COR-L47 (cell line): ENCODE results near the gene HGFAC.
"Not testable (repeated sequence)": the region's sequence is repeated elsewhere in the genome, so short reads cannot be mapped to it uniquely, and the experiment has no call there.

Experiments used
- DNase-seq: peaks from one replicate; lab custom pipeline; 2025; lab: John Stamatoyannopoulos, UW

The HGFAC gene

GRCh38 chr4:3411190-3411589 lies 30.6 kb upstream of the HGFAC start:
- not testable (repeated sequence) for DNase-seq

GRCh38 chr4:3411676-3412075 lies 30.1 kb upstream of the HGFAC start:
- no peak for DNase-seq

GRCh38 chr4:3412257-3413020 lies 29.3 kb upstream of the HGFAC start:
- DNase-seq: no peak

- DNase-seq: no peak
Observed at GRCh38 chr4:3413217-3413671, 28.5 kb upstream of the HGFAC start.

GRCh38 chr4:3413675-3414420 lies 27.9 kb upstream of the HGFAC start:
- DNase-seq: no peak

GRCh38 chr4:3414421-3415279 lies 27.1 kb upstream of the HGFAC start:
- no peak for DNase-seq

GRCh38 chr4:3415471-3416141 lies 26.2 kb upstream of the HGFAC start:
- no peak for DNase-seq

GRCh38 chr4:3416270-3416669 lies 25.5 kb upstream of the HGFAC start:
- no peak for DNase-seq

GRCh38 chr4:3416821-3417221 lies 24.9 kb upstream of the HGFAC start:
- no peak for DNase-seq

GRCh38 chr4:3417448-3417847 lies 24.3 kb upstream of the HGFAC start:
- no peak for DNase-seq

GRCh38 chr4:3418029-3418762 lies 23.6 kb upstream of the HGFAC start:
- peak; percentile 34 for DNase-seq

GRCh38 chr4:3419836-3420605 lies 21.7 kb upstream of the HGFAC start:
- no peak for DNase-seq

- DNase-seq: no peak
Observed at GRCh38 chr4:3420606-3420955, 21.2 kb upstream of the HGFAC start.

GRCh38 chr4:3420956-3421355 lies 20.8 kb upstream of the HGFAC start:
- DNase-seq: no peak

GRCh38 chr4:3421470-3421869 lies 20.3 kb upstream of the HGFAC start:
- DNase-seq: no peak

GRCh38 chr4:3422241-3422801 lies 19.4 kb upstream of the HGFAC start:
- no peak for DNase-seq

GRCh38 chr4:3422808-3423297 lies 18.9 kb upstream of the HGFAC start:
- no peak for DNase-seq

- DNase-seq: no peak
Observed at GRCh38 chr4:3423406-3423805, 18.4 kb upstream of the HGFAC start.

- no peak for DNase-seq
Observed at GRCh38 chr4:3423952-3424351, 17.8 kb upstream of the HGFAC start.

GRCh38 chr4:3424522-3425095 lies 17.2 kb upstream of the HGFAC start:
- no peak for DNase-seq
